HG03139 (cell line): Measurements from ENCODE around the gene TBCEL.

Source experiments
- ATAC-seq: cut with Tn5 transposase; IDR thresholded peaks from one replicate; pipeline ENCODE4 v1.9.1; 2021; ENCODE audit not compliant: unreplicated experiment

TBCEL gene

DNA sequence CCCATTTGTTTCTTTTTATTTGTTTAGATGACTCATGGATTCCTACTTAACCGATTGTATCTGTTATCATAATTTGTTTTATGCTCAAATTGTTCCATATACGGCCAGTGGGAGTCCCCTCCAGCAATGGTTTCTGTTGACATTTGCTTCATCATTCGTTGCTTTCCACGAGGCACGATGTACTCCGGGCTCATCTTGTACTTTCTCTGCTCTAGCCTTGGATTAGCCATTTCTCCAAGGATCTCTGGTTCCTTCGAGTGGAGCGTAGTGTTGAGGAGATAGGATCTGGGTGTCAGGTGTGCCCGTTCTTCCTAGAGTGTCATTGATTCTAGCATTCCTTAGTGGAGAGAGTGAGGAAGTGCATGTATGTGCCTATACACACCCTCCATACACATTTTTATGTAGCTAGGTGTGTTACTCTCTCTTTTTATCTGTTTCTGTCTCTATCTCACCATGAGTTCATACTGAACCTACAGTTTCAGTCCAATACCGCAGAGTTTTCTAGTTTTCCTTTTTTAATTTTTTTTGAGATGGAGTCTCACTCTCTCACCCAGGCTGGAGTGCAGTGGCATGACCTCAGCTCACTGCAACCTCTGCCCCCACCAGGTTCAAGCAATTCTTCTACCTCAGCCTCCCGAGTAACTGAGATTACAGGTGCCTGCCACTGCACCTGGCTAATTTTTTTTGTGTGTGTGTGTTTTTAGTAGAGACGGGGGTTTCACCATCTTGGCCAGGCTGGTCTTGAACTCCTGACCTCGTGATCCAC is 108.5 kb downstream of the TBCEL start:
- ATAC-seq = no peak

- no peak for ATAC-seq
These were observed 110.9 kb downstream of the TBCEL start for GRCh38 chr11:121134741-121135312.

GRCh38 chr11:121137005-121137404 is 113.1 kb downstream of the TBCEL start:
- ATAC-seq = no peak

DNA sequence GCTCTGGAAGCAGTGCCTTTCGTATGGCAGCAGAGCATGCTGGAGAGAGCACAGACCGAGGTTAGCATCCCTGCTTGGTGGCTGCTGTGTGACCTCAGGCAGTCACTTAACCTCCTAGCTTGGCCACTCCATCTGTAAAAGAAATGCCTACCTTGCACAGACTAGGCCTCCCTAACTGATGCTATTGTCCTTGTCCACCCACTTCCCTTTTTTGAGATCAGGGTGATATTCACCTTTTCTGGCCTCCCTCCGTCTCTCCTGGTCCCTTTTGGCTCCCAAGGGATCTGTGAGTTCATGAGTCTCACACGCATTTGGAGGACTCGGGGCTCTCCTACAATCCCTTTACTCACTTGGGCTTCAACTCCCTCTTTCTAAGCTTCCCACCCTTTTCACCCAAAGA is 114.4 kb downstream of the TBCEL start:
- no peak for ATAC-seq

GRCh38 chr11:121140369-121140768 is 116.5 kb downstream of the TBCEL start:
- ATAC-seq = no peak
